HFFc6 (cell line): ENCODE results near the gene WNT3A. TPM values are rescaled to one million over a fixed set of nuclear protein-coding genes. Genes with fewer than 3 reads are reported as not detected.

Experiments used
- DNase-seq: peaks from one replicate; pipeline ENCODE4 v3.0.0-alpha.2; 2018
- H3K27ac Mint-ChIP-seq: 2 replicates; pipeline ENCODE4 v1.8.0; 2020; ENCODE audit warnings: mild to moderate bottlenecking, mixed read lengths
- H3K27me3 Mint-ChIP-seq: 2 replicates; pipeline ENCODE4 v1.8.0; 2021; ENCODE audit warnings: mild to moderate bottlenecking, moderate library complexity, mixed read lengths; ENCODE audit not compliant: insufficient read depth
- H3K36me3 Mint-ChIP-seq: 2 replicates; pipeline ENCODE4 v1.8.0; 2021; ENCODE audit warnings: low read depth, mixed read lengths
- H3K4me1 Mint-ChIP-seq: 2 replicates; pipeline ENCODE4 v1.8.0; 2020; ENCODE audit warnings: low read depth, mixed read lengths
- H3K4me3 Mint-ChIP-seq: 2 replicates; pipeline ENCODE4 v1.8.0; 2020; ENCODE audit warnings: mild to moderate bottlenecking, moderate library complexity, mixed read lengths
- H3K9me3 Mint-ChIP-seq: 2 replicates; pipeline ENCODE4 v1.8.0; 2020; ENCODE audit warnings: mild to moderate bottlenecking, mixed read lengths
- CTCF ChIP-seq: fragments of 200-600 bp; sonication (generic); IDR thresholded peaks from 2 replicates; pipeline ENCODE4 v1.5.0; 2021; ENCODE audit warnings: antibody characterized with exemption, mild to moderate bottlenecking
- microRNA-seq: library from miRNA; unstranded; fragments of <30 nt; microRNA quantifications from one replicate; pipeline ENCODE4, GENCODE V29; 2019
- total RNA-seq, 6 experiments: library from RNA; stranded (reverse); fragmentation: NEBNext Ultra II Directional; extraction: Animal tissue kit (Norgen Biotek cat#: 25700); gene quantifications; 2 replicates in 1 of 6; 3 replicates in 5 of 6; pipeline ENCODE4 v1.2.3, GENCODE V29; 2021

WNT3A gene
- total RNA-seq, 6 experiments from 2014 or later = not detected

GRCh38 chr1:228109962-228110488 lies 103.2 kb downstream of the WNT3A start:
- H3K36me3 Mint-ChIP-seq = no peaks in the 10 kb centered on the region
- DNase-seq = no peak
- H3K4me1 Mint-ChIP-seq = peaks cover 18% of the 10 kb centered on the region
- H3K27me3 Mint-ChIP-seq = peaks cover 6% of the 10 kb centered on the region
- H3K9me3 Mint-ChIP-seq = no peaks in the 10 kb centered on the region
- peak overlapping the region; percentile 82 for H3K27ac Mint-ChIP-seq
- H3K4me3 Mint-ChIP-seq = peak overlapping the region; percentile 92
- no peak for TF ChIP-seq CTCF

GRCh38 chr1:228110556-228110955 lies 103.8 kb downstream of the WNT3A start:
- H3K36me3 Mint-ChIP-seq = no peaks in the 10 kb centered on the region
- H3K27ac Mint-ChIP-seq = no peak overlapping the region

More at GRCh38 chr1:228110556-228110955, 103.8 kb downstream of the WNT3A start:
- Mint-ChIP-seq H3K4me3 (no peak overlapping the region), H3K27me3 (peaks cover 6% of the 10 kb centered on the region), H3K9me3 (no peaks in the 10 kb centered on the region), H3K4me1 (peaks cover 18% of the 10 kb centered on the region)
- TF ChIP-seq CTCF = no peak
- DNase-seq = no peak

Small RNA genes lying within 50 kb of the gene (microRNA-seq; reads per million reads assigned to microRNA genes)
- gene MIR3620 = 48.7 reads per million, percentile 39 among the genes with 10 or more reads in this experiment

Other genes starting within 250 kb of the WNT3A start
- not detected for gene PRSS38, start 191.3 kb upstream of the WNT3A start, total RNA-seq
- under 1 TPM; 0.17 to 0.67 (median 0.57) TPM for gene WNT9A, start 59.1 kb upstream of the WNT3A start, total RNA-seq
- gene ARF1, start 75.7 kb downstream of the WNT3A start, total RNA-seq = 100 to 1,000 TPM; 578 to 615 (median 590) TPM
- gene C1orf35, start 96.3 kb downstream of the WNT3A start, total RNA-seq = 10 to 100 TPM; 10.4 to 17.2 (median 12.5) TPM
- gene MRPL55, start 102.3 kb downstream of the WNT3A start, total RNA-seq = 10 to 100 TPM; 48.3 to 55.4 (median 49.6) TPM
- gene GUK1, start 133.3 kb downstream of the WNT3A start, total RNA-seq = 100 to 1,000 TPM; 215 to 313 (median 247) TPM
- gene GJC2, start 142.9 kb downstream of the WNT3A start, total RNA-seq = 1 to 10 TPM; 1.1 to 2.3 (median 1.2) TPM
- 1 to 10 TPM; 4.2 to 5.8 (median 4.7) TPM for gene IBA57, start 158.8 kb downstream of the WNT3A start, total RNA-seq
- gene OBSCN, start 201.0 kb downstream of the WNT3A start, total RNA-seq = 1 to 10 TPM in 2 of 6 experiments, under 1 TPM in 4; 0.27 to 1.8 (median 0.53) TPM